ENCODE data around the gene NUP214. TPM values are rescaled to one million over a fixed set of nuclear protein-coding genes. Genes with fewer than 3 reads are reported as not detected.

NUP214 gene
- polyA plus RNA-seq, 1 donor from 2014 or later: 15.0 TPM

- no peaks in the 10 kb centered on the region for H3K9me2 ChIP-seq (ENCODE audit: insufficient read depth, low read length)
- no peaks in the 10 kb centered on the region for H3K36me3 ChIP-seq (ENCODE audit: insufficient read depth, low read length)
- H3K27ac ChIP-seq (ENCODE audit: low read length): no peak overlapping the region
- H3K4me3 ChIP-seq (ENCODE audit: low read length): peak overlapping the region; percentile 74
- peaks cover 20% of the 10 kb centered on the region for H3K27me3 ChIP-seq (ENCODE audit: insufficient read depth, low read depth, low read length)
- H4K20me1 ChIP-seq (ENCODE audit: insufficient read depth): no peaks in the 10 kb centered on the region
- H3K79me2 ChIP-seq (replicated peaks; ENCODE audit: insufficient read depth, low read length): no peaks in the 10 kb centered on the region
- TF ChIP-seq SMC3 (conservative IDR thresholded peaks at IDR 0.05; ENCODE audit: poor library complexity) (no peak), EZH2 (IDR thresholded peaks at IDR 0.05; ENCODE audit: borderline replicate concordance, insufficient read depth, low read length, poor library complexity, severe bottlenecking) (peak; percentile 2), REST (IDR thresholded peaks at IDR 0.05; ENCODE audit: borderline replicate concordance) (no peak)
- H3K9ac ChIP-seq (ENCODE audit: low read length): peak overlapping the region; percentile 47
- H3K4me2 ChIP-seq (ENCODE audit: low read length): peak overlapping the region; percentile 41
- H2AFZ ChIP-seq (ENCODE audit: low read depth, low read length): no peak overlapping the region
- peaks cover 3% of the 10 kb centered on the region for H3F3A ChIP-seq (ENCODE audit: insufficient read depth, low read length, poor library complexity, severe bottlenecking)
- H3K9me3 ChIP-seq (ENCODE audit: low read length): no peaks in the 10 kb centered on the region
These were observed 28.0 kb upstream of the NUP214 start for GRCh38 chr9:131097126-131097947.

GRCh38 chr9:131097948-131098278 is 27.5 kb upstream of the NUP214 start:
- no peak overlapping the region for H3K4me2 ChIP-seq (ENCODE audit: low read length)
- H3F3A ChIP-seq (ENCODE audit: insufficient read depth, low read length, poor library complexity, severe bottlenecking): peaks cover 3% of the 10 kb centered on the region
- no peak overlapping the region for H3K4me3 ChIP-seq (ENCODE audit: low read length)

More at GRCh38 chr9:131097948-131098278, 27.5 kb upstream of the NUP214 start:
- H3K9ac ChIP-seq (ENCODE audit: low read length): no peak overlapping the region
- no peak overlapping the region for H3K27ac ChIP-seq (ENCODE audit: low read length)
- no peaks in the 10 kb centered on the region for H3K79me2 ChIP-seq (replicated peaks; ENCODE audit: insufficient read depth, low read length)
- no peaks in the 10 kb centered on the region for H3K9me3 ChIP-seq (ENCODE audit: low read length)
- TF ChIP-seq POLR2AphosphoS5 (IDR thresholded peaks at IDR 0.05) (no peak), RAD21 (conservative IDR thresholded peaks at IDR 0.05) (no peak), EZH2 (IDR thresholded peaks at IDR 0.05; ENCODE audit: borderline replicate concordance, insufficient read depth, low read length, poor library complexity, severe bottlenecking) (no peak), SMC3 (conservative IDR thresholded peaks at IDR 0.05; ENCODE audit: poor library complexity) (no peak), TAF1 (IDR thresholded peaks at IDR 0.05; ENCODE audit: low read depth) (no peak), REST (IDR thresholded peaks at IDR 0.05; ENCODE audit: borderline replicate concordance) (no peak), MXI1 (conservative IDR thresholded peaks at IDR 0.05; ENCODE audit: poor library complexity, severe bottlenecking) (no peak), CTCF (IDR thresholded peaks at IDR 0.05; ENCODE audit: poor library complexity, severe bottlenecking) (no peak), EP300 (conservative IDR thresholded peaks at IDR 0.05; ENCODE audit: poor library complexity, severe bottlenecking) (no peak)
- no peaks in the 10 kb centered on the region for H4K20me1 ChIP-seq (ENCODE audit: insufficient read depth)
- no peaks in the 10 kb centered on the region for H3K36me3 ChIP-seq (ENCODE audit: insufficient read depth, low read length)
- H3K27me3 ChIP-seq (ENCODE audit: insufficient read depth, low read depth, low read length): peaks cover 20% of the 10 kb centered on the region
- H2AFZ ChIP-seq (ENCODE audit: low read depth, low read length): no peak overlapping the region
- H3K9me2 ChIP-seq (ENCODE audit: insufficient read depth, low read length): no peaks in the 10 kb centered on the region
